Activated CD4-positive, alpha-beta memory T cell treated with anti-CD3 and anti-CD28 coated beads, Interleukin-2, amount 10 ng/mL, durations not matched to agents 7 days and 5 days (primary cell): Measurements from ENCODE around the gene CAPN7. TPM values are rescaled to one million over a fixed set of nuclear protein-coding genes. Genes with fewer than 3 reads are reported as not detected.

Experiments used
- CTCF ChIA-PET: fragments of 350-600 bp; sonication (Branson Sonifier 250); formaldehyde crosslinking; loops from one replicate; lab custom pipeline; 2021; ENCODE audit warnings: antibody characterized with exemption, inconsistent platforms; lab: Charles Lee
- POLR2A ChIA-PET: fragments of 350-600 bp; sonication (Branson Sonifier 250); formaldehyde crosslinking; loops from one replicate; lab custom pipeline; 2021; ENCODE audit warnings: antibody characterized with exemption; lab: Charles Lee
- DNase-seq: peaks from one replicate; pipeline ENCODE4 v3.0.0-alpha.2; 2020
- H3K27ac Mint-ChIP-seq: one replicate; pipeline ENCODE4 v1.8.0; 2021; ENCODE audit warnings: mild to moderate bottlenecking, mixed read lengths
- H3K27me3 Mint-ChIP-seq: one replicate; pipeline ENCODE4 v1.8.0; 2021; ENCODE audit warnings: mixed read lengths
- H3K36me3 Mint-ChIP-seq: one replicate; pipeline ENCODE4 v1.8.0; 2021; ENCODE audit warnings: low read depth, mixed read lengths
- H3K4me1 Mint-ChIP-seq: one replicate; pipeline ENCODE4 v1.8.0; 2021; ENCODE audit warnings: mixed read lengths
- H3K4me3 Mint-ChIP-seq: one replicate; pipeline ENCODE4 v1.8.0; 2021; ENCODE audit warnings: mild to moderate bottlenecking, mixed read lengths
- H3K9me3 Mint-ChIP-seq: one replicate; pipeline ENCODE4 v1.8.0; 2021; ENCODE audit warnings: mixed read lengths
- total RNA-seq, 2 experiments: library from RNA; stranded (reverse); gene quantifications; one replicate each; pipeline ENCODE4 v1.2.3, GENCODE V29; 2021

CAPN7 gene
- total RNA-seq, 2 experiments from 2014 or later = 29.6 to 30.1 TPM

- no peaks in the 10 kb centered on the region for H3K9me3 Mint-ChIP-seq
- DNase-seq = no peak
- no peaks in the 10 kb centered on the region for H3K27me3 Mint-ChIP-seq
- peaks cover 3% of the 10 kb centered on the region for H3K4me1 Mint-ChIP-seq
- POLR2A ChIA-PET = interaction anchor here (0.8 to 2.6 kb wide), 6 partner anchors 8 to 380 kb away, joined by 3 to 11 read pairs (median 3); partner anchors contain the start of genes BTD and CAPN7
- peaks cover 48% of the 10 kb centered on the region for H3K36me3 Mint-ChIP-seq
- no peak overlapping the region for H3K27ac Mint-ChIP-seq
- CTCF ChIA-PET = interaction anchor here (0.6 to 1.5 kb wide), 5 partner anchors 16 to 184 kb away, joined by 3 to 7 read pairs (median 4); partner anchors contain the start of gene CAPN7
- H3K4me3 Mint-ChIP-seq = no peak overlapping the region
Observed at GRCh38 chr3:15221574-15222217, 15.7 kb downstream of the CAPN7 start.

- CTCF ChIA-PET = interaction anchor here (0.9 kb wide), 1 partner anchor 10 kb away, joined by 3 read pairs; no protein-coding TSS in a partner anchor
- POLR2A ChIA-PET = no interaction called here
- no peaks in the 10 kb centered on the region for H3K27me3 Mint-ChIP-seq
- H3K4me1 Mint-ChIP-seq = peaks cover 6% of the 10 kb centered on the region
- H3K36me3 Mint-ChIP-seq = peaks cover 38% of the 10 kb centered on the region
- DNase-seq = no peak
- no peaks in the 10 kb centered on the region for H3K9me3 Mint-ChIP-seq
- no peak overlapping the region for H3K27ac Mint-ChIP-seq
- H3K4me3 Mint-ChIP-seq = no peak overlapping the region
Observed at GRCh38 chr3:15223685-15224572, 17.9 kb downstream of the CAPN7 start.

GRCh38 chr3:15228147-15228546, 22.1 kb downstream of the CAPN7 start:
- Mint-ChIP-seq H3K27ac (no peak overlapping the region), H3K36me3 (peaks cover 25% of the 10 kb centered on the region), H3K27me3 (no peaks in the 10 kb centered on the region), H3K4me1 (peaks cover 6% of the 10 kb centered on the region), H3K4me3 (no peak overlapping the region), H3K9me3 (no peaks in the 10 kb centered on the region)
- POLR2A ChIA-PET = no interaction called here
- DNase-seq = no peak
- CTCF ChIA-PET = interaction anchor here (1.0 kb wide), 1 partner anchor 39 kb away, joined by 3 read pairs; no protein-coding TSS in a partner anchor

- CTCF ChIA-PET = no interaction called here
- H3K4me1 Mint-ChIP-seq = peaks cover 6% of the 10 kb centered on the region
- H3K27me3 Mint-ChIP-seq = no peaks in the 10 kb centered on the region
- H3K36me3 Mint-ChIP-seq = peaks cover 31% of the 10 kb centered on the region
- no peaks in the 10 kb centered on the region for H3K9me3 Mint-ChIP-seq
- no peak overlapping the region for H3K27ac Mint-ChIP-seq
- POLR2A ChIA-PET = no interaction called here
- H3K4me3 Mint-ChIP-seq = no peak overlapping the region
- no peak for DNase-seq
Observed at GRCh38 chr3:15229262-15229661, 23.2 kb downstream of the CAPN7 start.

- no peak overlapping the region for H3K4me3 Mint-ChIP-seq
- no peaks in the 10 kb centered on the region for H3K9me3 Mint-ChIP-seq
- peak; percentile 56 for DNase-seq
- peaks cover 32% of the 10 kb centered on the region for H3K36me3 Mint-ChIP-seq
- no peaks in the 10 kb centered on the region for H3K27me3 Mint-ChIP-seq
- H3K4me1 Mint-ChIP-seq = peaks cover 10% of the 10 kb centered on the region
- H3K27ac Mint-ChIP-seq = no peak overlapping the region
- ChIA-PET POLR2A (no interaction called here), CTCF (interaction anchor here (0.7 to 1.7 kb wide), 6 partner anchors 132 to 319 kb away, joined by 3 to 6 read pairs (median 3); no protein-coding TSS in a partner anchor)
Observed at GRCh38 chr3:15241341-15241740, 35.3 kb downstream of the CAPN7 start.

GRCh38 chr3:15243822-15244482, 37.9 kb downstream of the CAPN7 start:
- CTCF ChIA-PET = interaction anchor here (0.7 kb wide), 1 partner anchor 161 kb away, joined by 5 read pairs; no protein-coding TSS in a partner anchor
- peaks cover 12% of the 10 kb centered on the region for H3K4me1 Mint-ChIP-seq
- no peaks in the 10 kb centered on the region for H3K9me3 Mint-ChIP-seq
- no peaks in the 10 kb centered on the region for H3K27me3 Mint-ChIP-seq
- no peak overlapping the region for H3K4me3 Mint-ChIP-seq
- H3K36me3 Mint-ChIP-seq = peaks cover 41% of the 10 kb centered on the region
- POLR2A ChIA-PET = no interaction called here
- no peak overlapping the region for H3K27ac Mint-ChIP-seq
- no peak for DNase-seq

- POLR2A ChIA-PET = interaction anchor here (1.0 to 1.3 kb wide), 2 partner anchors 19 to 85 kb away, joined by 3 read pairs; no protein-coding TSS in a partner anchor
- Mint-ChIP-seq H3K36me3 (peaks cover 50% of the 10 kb centered on the region), H3K27ac (no peak overlapping the region), H3K4me3 (no peak overlapping the region), H3K4me1 (peaks cover 12% of the 10 kb centered on the region), H3K27me3 (no peaks in the 10 kb centered on the region), H3K9me3 (no peaks in the 10 kb centered on the region)
- DNase-seq = no peak
- CTCF ChIA-PET = interaction anchor here (1.0 to 1.7 kb wide), 2 partner anchors 22 to 40 kb away, joined by 3 to 4 read pairs; partner anchors contain the start of gene CAPN7
Observed at GRCh38 chr3:15246186-15246585, 40.1 kb downstream of the CAPN7 start.

GRCh38 chr3:15253023-15253697, 47.1 kb downstream of the CAPN7 start:
- ChIA-PET POLR2A (no interaction called here), CTCF (interaction anchor here (1.1 to 1.9 kb wide), 3 partner anchors 15 to 153 kb away, joined by 3 to 7 read pairs (median 4); no protein-coding TSS in a partner anchor)
- Mint-ChIP-seq H3K4me3 (no peak overlapping the region), H3K4me1 (peaks cover 13% of the 10 kb centered on the region), H3K27ac (peak overlapping the region; percentile 24), H3K9me3 (no peaks in the 10 kb centered on the region), H3K36me3 (peaks cover 56% of the 10 kb centered on the region), H3K27me3 (no peaks in the 10 kb centered on the region)
- no peak for DNase-seq

- peaks cover 66% of the 10 kb centered on the region for H3K36me3 Mint-ChIP-seq
- peaks cover 13% of the 10 kb centered on the region for H3K4me1 Mint-ChIP-seq
- ChIA-PET CTCF (interaction anchor here (0.7 to 1.9 kb wide), 5 partner anchors 9 to 302 kb away, joined by 3 to 8 read pairs (median 3); no protein-coding TSS in a partner anchor), POLR2A (no interaction called here)
- no peak overlapping the region for H3K27ac Mint-ChIP-seq
- H3K27me3 Mint-ChIP-seq = no peaks in the 10 kb centered on the region
- no peak for DNase-seq
- H3K4me3 Mint-ChIP-seq = no peak overlapping the region
- no peaks in the 10 kb centered on the region for H3K9me3 Mint-ChIP-seq
Observed at GRCh38 chr3:15255215-15255614, 49.2 kb downstream of the CAPN7 start.

- no peak overlapping the region for H3K27ac Mint-ChIP-seq
- H3K27me3 Mint-ChIP-seq = no peaks in the 10 kb centered on the region
- H3K36me3 Mint-ChIP-seq = peaks cover 67% of the 10 kb centered on the region
- CTCF ChIA-PET = interaction anchor here (1.3 to 1.9 kb wide), 3 partner anchors 11 to 149 kb away, joined by 3 to 8 read pairs (median 3); no protein-coding TSS in a partner anchor
- POLR2A ChIA-PET = interaction anchor here (1.6 kb wide), 1 partner anchor 51 kb away, joined by 4 read pairs; the partner anchor contains the start of gene CAPN7
- no peak overlapping the region for H3K4me3 Mint-ChIP-seq
- peaks cover 10% of the 10 kb centered on the region for H3K4me1 Mint-ChIP-seq
- no peaks in the 10 kb centered on the region for H3K9me3 Mint-ChIP-seq
- DNase-seq = no peak
Observed at GRCh38 chr3:15256861-15257341, 50.9 kb downstream of the CAPN7 start.

GRCh38 chr3:15258720-15259119, 52.7 kb downstream of the CAPN7 start:
- ChIA-PET POLR2A (no interaction called here), CTCF (interaction anchor here (1.5 kb wide), 1 partner anchor 9 kb away, joined by 8 read pairs; no protein-coding TSS in a partner anchor)
- H3K4me1 Mint-ChIP-seq = no peaks in the 10 kb centered on the region
- H3K27ac Mint-ChIP-seq = no peak overlapping the region
- no peaks in the 10 kb centered on the region for H3K9me3 Mint-ChIP-seq
- no peak overlapping the region for H3K4me3 Mint-ChIP-seq
- DNase-seq = no peak
- H3K36me3 Mint-ChIP-seq = peaks cover 56% of the 10 kb centered on the region
- H3K27me3 Mint-ChIP-seq = no peaks in the 10 kb centered on the region
